Retina (tissue), 1 donor: ENCODE data around the gene SPOP.
"Not testable (repeated sequence)": the region's sequence is repeated elsewhere in the genome, so short reads cannot be mapped to it uniquely, and the experiment has no call there.

Source experiments
- DNase-seq: peaks from one replicate; pipeline ENCODE4 v3.0.0-alpha.2; 2016

SPOP gene

GRCh38 chr17:49570540-49571242 lies 107.2 kb downstream of the SPOP start:
- DNase-seq, result no peak

GRCh38 chr17:49568695-49569047 lies 109.2 kb downstream of the SPOP start:
- not testable (repeated sequence) for DNase-seq

- DNase-seq, result peak; percentile 93
Measured at GRCh38 chr17:49567871-49568694, 109.8 kb downstream of the SPOP start.

- DNase-seq, result no peak
Measured at GRCh38 chr17:49567104-49567521, 110.8 kb downstream of the SPOP start.

- DNase-seq, result no peak
Measured at GRCh38 chr17:49566668-49567071, 111.2 kb downstream of the SPOP start.

- DNase-seq, result no peak
Measured at GRCh38 chr17:49565948-49566491, 111.9 kb downstream of the SPOP start.

- DNase-seq, result no peak
Measured at GRCh38 chr17:49564638-49565037, 113.3 kb downstream of the SPOP start.

- DNase-seq, result peak; percentile 60
Measured at GRCh38 chr17:49557312-49558024, 120.4 kb downstream of the SPOP start.

- peak; percentile 94 for DNase-seq
Measured at GRCh38 chr17:49556223-49556943, 121.5 kb downstream of the SPOP start.

GRCh38 chr17:49555495-49556222 lies 122.2 kb downstream of the SPOP start:
- DNase-seq, result no peak

- no peak for DNase-seq
Measured at GRCh38 chr17:49554694-49555494, 123.0 kb downstream of the SPOP start.

GRCh38 chr17:49553676-49554335 lies 124.1 kb downstream of the SPOP start:
- DNase-seq, result no peak

GRCh38 chr17:49552070-49552751 lies 125.7 kb downstream of the SPOP start:
- DNase-seq, result no peak

GRCh38 chr17:49551221-49552069 lies 126.5 kb downstream of the SPOP start:
- no peak for DNase-seq

- not testable (repeated sequence) for DNase-seq
Measured at GRCh38 chr17:49550764-49551163, 127.1 kb downstream of the SPOP start.

- DNase-seq, result no peak
Measured at GRCh38 chr17:49549691-49550678, 127.9 kb downstream of the SPOP start.

- DNase-seq, result no peak
Measured at GRCh38 chr17:49549311-49549605, 128.6 kb downstream of the SPOP start.
